HuH-7.5 (cell line): ENCODE measurements around the gene ADAMTSL1.

Experiments used
- DNase-seq: peaks from one replicate; pipeline ENCODE4 v3.0.0; 2011; ENCODE audit warnings: low spot score

Gene ADAMTSL1

GRCh38 chr9:18610956-18611355 lies 137.0 kb downstream of the ADAMTSL1 start:
- no peak for DNase-seq

GRCh38 chr9:18611971-18612370 lies 138.0 kb downstream of the ADAMTSL1 start:
- DNase-seq = no peak

- DNase-seq = no peak
Observed at GRCh38 chr9:18614116-18614515, 140.2 kb downstream of the ADAMTSL1 start.

- DNase-seq = no peak
Observed at GRCh38 chr9:18614651-18615050, 140.7 kb downstream of the ADAMTSL1 start.

GRCh38 chr9:18616976-18617375 lies 143.0 kb downstream of the ADAMTSL1 start:
- no peak for DNase-seq

- DNase-seq = no peak
Observed at GRCh38 chr9:18617759-18618158, 143.8 kb downstream of the ADAMTSL1 start.

GRCh38 chr9:18618862-18619261 lies 144.9 kb downstream of the ADAMTSL1 start:
- DNase-seq = no peak

- no peak for DNase-seq
Observed at GRCh38 chr9:18622186-18622836, 148.4 kb downstream of the ADAMTSL1 start.

GRCh38 chr9:18623221-18624079 lies 149.5 kb downstream of the ADAMTSL1 start:
- DNase-seq = no peak

GRCh38 chr9:18626046-18626698 lies 152.2 kb downstream of the ADAMTSL1 start:
- DNase-seq = no peak

GRCh38 chr9:18629136-18629535 lies 155.2 kb downstream of the ADAMTSL1 start:
- DNase-seq = no peak

- no peak for DNase-seq
Observed at GRCh38 chr9:18632632-18633403, 158.9 kb downstream of the ADAMTSL1 start.

- no peak for DNase-seq
Observed at GRCh38 chr9:18636781-18637180, 162.8 kb downstream of the ADAMTSL1 start.

GRCh38 chr9:18638371-18639249 lies 164.7 kb downstream of the ADAMTSL1 start:
- DNase-seq = no peak

GRCh38 chr9:18639911-18640310 lies 166.0 kb downstream of the ADAMTSL1 start:
- no peak for DNase-seq

GRCh38 chr9:18658804-18659705 lies 185.1 kb downstream of the ADAMTSL1 start:
- DNase-seq = no peak

- DNase-seq = no peak
Observed at GRCh38 chr9:18660001-18660400, 186.0 kb downstream of the ADAMTSL1 start.

- no peak for DNase-seq
Observed at GRCh38 chr9:18662320-18662719, 188.4 kb downstream of the ADAMTSL1 start.

GRCh38 chr9:18665947-18666346 lies 192.0 kb downstream of the ADAMTSL1 start:
- DNase-seq = no peak

GRCh38 chr9:18666348-18666747 lies 192.4 kb downstream of the ADAMTSL1 start:
- no peak for DNase-seq
